ENCODE results near the gene GSN.

Gene GSN

GRCh38 chr9:121303456-121304451 is 35.8 kb downstream of the GSN start:
- DNase-seq (ENCODE audit: low read depth, low spot score) = no peak

GRCh38 chr9:121304707-121305106 is 36.7 kb downstream of the GSN start:
- DNase-seq (ENCODE audit: low read depth, low spot score) = no peak

- no peak for DNase-seq (ENCODE audit: low read depth, low spot score)
These were observed 37.5 kb downstream of the GSN start for GRCh38 chr9:121305269-121305994.

GRCh38 chr9:121307976-121308375 is 40.0 kb downstream of the GSN start:
- no peak for DNase-seq (ENCODE audit: low read depth, low spot score)

- no peak for DNase-seq (ENCODE audit: low read depth, low spot score)
These were observed 40.8 kb downstream of the GSN start for GRCh38 chr9:121308765-121309164.

- no peak for DNase-seq (ENCODE audit: low read depth, low spot score)
These were observed 41.2 kb downstream of the GSN start for GRCh38 chr9:121309171-121309570.

- no peak for DNase-seq (ENCODE audit: low read depth, low spot score)
These were observed 42.0 kb downstream of the GSN start for GRCh38 chr9:121309833-121310425.

- DNase-seq (ENCODE audit: low read depth, low spot score) = no peak
These were observed 42.6 kb downstream of the GSN start for GRCh38 chr9:121310571-121310970.

GRCh38 chr9:121312169-121312568 is 44.2 kb downstream of the GSN start:
- no peak for DNase-seq (ENCODE audit: low read depth, low spot score)

GRCh38 chr9:121313458-121314152 is 45.6 kb downstream of the GSN start:
- no peak for DNase-seq (ENCODE audit: low read depth, low spot score)

GRCh38 chr9:121316378-121316777 is 48.4 kb downstream of the GSN start:
- DNase-seq (ENCODE audit: low read depth, low spot score) = no peak

GRCh38 chr9:121316852-121317373 is 49.0 kb downstream of the GSN start:
- DNase-seq (ENCODE audit: low read depth, low spot score) = no peak

GRCh38 chr9:121317737-121318630 is 50.0 kb downstream of the GSN start:
- no peak for DNase-seq (ENCODE audit: low read depth, low spot score)

- no peak for DNase-seq (ENCODE audit: low read depth, low spot score)
These were observed 50.8 kb downstream of the GSN start for GRCh38 chr9:121318631-121319382.

GRCh38 chr9:121319383-121319780 is 51.4 kb downstream of the GSN start:
- no peak for DNase-seq (ENCODE audit: low read depth, low spot score)

GRCh38 chr9:121321016-121321503 is 53.1 kb downstream of the GSN start:
- no peak for DNase-seq (ENCODE audit: low read depth, low spot score)

- DNase-seq (ENCODE audit: low read depth, low spot score) = no peak
These were observed 54.2 kb downstream of the GSN start for GRCh38 chr9:121322037-121322736.

- DNase-seq (ENCODE audit: low read depth, low spot score) = no peak
These were observed 54.9 kb downstream of the GSN start for GRCh38 chr9:121322737-121323448.
